Measurements from ENCODE around the gene TMEM192. TPM values are rescaled to one million over a fixed set of nuclear protein-coding genes. Genes with fewer than 3 reads are reported as not detected.

Gene TMEM192
- polyA plus RNA-seq, 3 donors = 28.8 to 39.7 (median 28.8) TPM

Other genes starting within 250 kb of the TMEM192 start
- 10 to 100 TPM in 1 of 3 donors, 1 to 10 TPM in 2; 6.8 to 12.8 (median 9.7) TPM for gene APELA, start 235.7 kb downstream of the TMEM192 start, polyA plus RNA-seq (ENCODE audit: insufficient read length in 3 of 3)
- 1 to 10 TPM; 2.5 to 3.7 (median 3.4) TPM for gene TRIM61, start 135.2 kb downstream of the TMEM192 start, polyA plus RNA-seq (ENCODE audit: insufficient read length in 3 of 3)
- gene TRIM60, start 80.9 kb downstream of the TMEM192 start, polyA plus RNA-seq (ENCODE audit: insufficient read length in 3 of 3) = not detected
- under 1 TPM in 1 of 3 donors, not detected in 2; 0.09 TPM for gene TRIM75, start 59.0 kb downstream of the TMEM192 start, polyA plus RNA-seq (ENCODE audit: insufficient read length in 3 of 3)
- gene KLHL2, start 94.7 kb upstream of the TMEM192 start, polyA plus RNA-seq (ENCODE audit: insufficient read length in 3 of 3) = 10 to 100 TPM; 16.4 to 24.6 (median 21.6) TPM
- 10 to 100 TPM; 59.6 to 90.0 (median 73.1) TPM for gene MSMO1, start 214.8 kb upstream of the TMEM192 start, polyA plus RNA-seq (ENCODE audit: insufficient read length in 3 of 3)